Nucleus accumbens (tissue), 56 donors: Measurements from ENCODE around the gene PAQR7.

ENCODE experiments used
- DNase-seq, 56 donors: peaks; one replicate each; lab custom pipeline; 2025; lab: John Stamatoyannopoulos, UW

PAQR7 gene

GRCh38 chr1:25821630-25822091 lies 53.8 kb downstream of the PAQR7 start:
- no peak for DNase-seq

- no peak for DNase-seq
Observed at GRCh38 chr1:25821112-25821476, 54.4 kb downstream of the PAQR7 start.

- peak in 19 of 56 donors; percentile 8 to 63 (median 46) for DNase-seq
Observed at GRCh38 chr1:25820247-25821111, 55.0 kb downstream of the PAQR7 start.

GRCh38 chr1:25819491-25820246 lies 55.8 kb downstream of the PAQR7 start, which contains the start of gene MTFR1L:
MTFR1L (plus strand) TSS chr1:25819954; CDS start chr1:25823105, 3,151 bp downstream.
- peak in 54 of 56 donors; percentile 49 to 92 (median 82) for DNase-seq

GRCh38 chr1:25818569-25818968 lies 56.9 kb downstream of the PAQR7 start:
- DNase-seq: no peak

- DNase-seq: no peak
Observed at GRCh38 chr1:25817840-25818501, 57.5 kb downstream of the PAQR7 start.

- no peak for DNase-seq
Observed at GRCh38 chr1:25816112-25816718, 59.3 kb downstream of the PAQR7 start.

GRCh38 chr1:25815208-25816111 lies 60.0 kb downstream of the PAQR7 start:
- no peak for DNase-seq

- no peak for DNase-seq
Observed at GRCh38 chr1:25814549-25815087, 60.9 kb downstream of the PAQR7 start.

GRCh38 chr1:25813734-25814471 lies 61.6 kb downstream of the PAQR7 start:
- no peak for DNase-seq

GRCh38 chr1:25813071-25813733 lies 62.3 kb downstream of the PAQR7 start:
- no peak for DNase-seq
